GM12864 (cell line): ENCODE measurements around the gene PTPMT1.
"Not testable (repeated sequence)": the region's sequence is repeated elsewhere in the genome, so short reads cannot be mapped to it uniquely, and the experiment has no call there.

Experiments
- DNase-seq: peaks from one replicate; pipeline ENCODE4 v3.0.0-alpha.2; 2011; ENCODE audit warnings: low read depth
- H3K4me3 ChIP-seq: 2 replicates; pipeline ENCODE4 v1.5.1; 2011; ENCODE audit warnings: mild to moderate bottlenecking, low read depth, low read length, control low read depth
- CTCF ChIP-seq: IDR thresholded peaks from 2 replicates; pipeline ENCODE4 v1.5.1; 2011; ENCODE audit warnings: low read depth, mild to moderate bottlenecking, moderate library complexity, low read length, control low read depth, inconsistent platforms; ENCODE audit errors: missing control alignments

Gene PTPMT1

GRCh38 chr11:47551086-47551485, 14.3 kb upstream of the PTPMT1 start:
- peak; percentile 67 for TF ChIP-seq CTCF
- DNase-seq, result peak; percentile 29
- peak overlapping the region; percentile 96 for H3K4me3 ChIP-seq

GRCh38 chr11:47552056-47552565, 13.3 kb upstream of the PTPMT1 start:
- TF ChIP-seq CTCF, result no peak
- DNase-seq, result no peak
- H3K4me3 ChIP-seq, result peak overlapping the region; percentile 96

GRCh38 chr11:47552566-47553405, 12.6 kb upstream of the PTPMT1 start, which contains the start of gene CELF1:
TSS of gene CELF1 (minus strand) at chr11:47553132. CDS start at chr11:47499523, 53,609 bp downstream.
- H3K4me3 ChIP-seq, result peak within 1 kb of the TSS; percentile 96
- peak; percentile 64 for DNase-seq

GRCh38 chr11:47553406-47553743, 12.0 kb upstream of the PTPMT1 start:
- DNase-seq, result no peak
- no peak for TF ChIP-seq CTCF
- peak overlapping the region; percentile 62 for H3K4me3 ChIP-seq

More at GRCh38 chr11:47552566-47553405, 12.6 kb upstream of the PTPMT1 start, which contains the start of gene CELF1:
- TF ChIP-seq CTCF, result peak; percentile 90

GRCh38 chr11:47557004-47557403, 8.4 kb upstream of the PTPMT1 start:
- DNase-seq, H3K4me3 ChIP-seq: not testable (repeated sequence)

GRCh38 chr11:47558695-47559094, 6.7 kb upstream of the PTPMT1 start:
- no peak for DNase-seq
- no peak for TF ChIP-seq CTCF
- no peak overlapping the region for H3K4me3 ChIP-seq

- DNase-seq, result no peak
- H3K4me3 ChIP-seq, result no peak overlapping the region
- no peak for TF ChIP-seq CTCF
Measured at GRCh38 chr11:47560426-47560825, 5.0 kb upstream of the PTPMT1 start.

GRCh38 chr11:47562393-47562792, 3.0 kb upstream of the PTPMT1 start:
- not testable (repeated sequence) for H3K4me3 ChIP-seq, DNase-seq

- H3K4me3 ChIP-seq, DNase-seq: not testable (repeated sequence)
Measured at GRCh38 chr11:47564366-47564765, 1.0 kb upstream of the PTPMT1 start.
